Skeletal muscle tissue (tissue), 4 donors: ENCODE data around the gene MANEAL. TPM values are rescaled to one million over a fixed set of nuclear protein-coding genes. Genes with fewer than 3 reads are reported as not detected.

ENCODE experiments used
- H3K27ac ChIP-seq: one replicate; pipeline ENCODE4 v1.7.0; 2013; ENCODE audit warnings: mild to moderate bottlenecking, low read depth, low read length, inconsistent platforms
- H3K27me3 ChIP-seq, 3 donors: one replicate each; pipeline ENCODE4 v1.7.0; 2013; ENCODE audit warnings: low read length in 3 of 3; ENCODE audit not compliant: control insufficient read depth in 3 of 3, insufficient read depth in 3 of 3
- H3K36me3 ChIP-seq, 3 donors: one replicate each; pipeline ENCODE4 v1.7.0; 2013; ENCODE audit warnings: low read length in 3 of 3; ENCODE audit not compliant: control insufficient read depth in 3 of 3, insufficient read depth in 3 of 3
- H3K4me1 ChIP-seq, 3 donors: one replicate each; pipeline ENCODE4 v1.7.0; 2013; ENCODE audit warnings: low read length in 3 of 3, mild to moderate bottlenecking in 3 of 3; ENCODE audit not compliant: control insufficient read depth in 3 of 3, insufficient read depth in 3 of 3
- H3K4me3 ChIP-seq, 3 donors: one replicate each; pipeline ENCODE4 v1.7.0; 2013; ENCODE audit warnings: low read length in 3 of 3
- H3K9ac ChIP-seq, 3 donors: one replicate each; pipeline ENCODE4 v1.7.0; 2013; ENCODE audit warnings: low read length in 3 of 3, mild to moderate bottlenecking in 3 of 3, moderate library complexity in 2 of 3, low read depth in 1 of 3
- H3K9me3 ChIP-seq, 3 donors: one replicate each; pipeline ENCODE4 v1.7.0; 2013; ENCODE audit warnings: low read length in 3 of 3; ENCODE audit not compliant: control insufficient read depth in 3 of 3
- total RNA-seq: library from RNA; depleted of rRNA; stranded (reverse); fragments of >200 nt; gene quantifications from one replicate; pipeline ENCODE4 v1.2.3, GENCODE V29; 2014
- donor health status: Osteomylitis.

MANEAL gene
- total RNA-seq, 1 donor from 2014 or later: 2.1 TPM

GRCh38 chr1:37778654-37779053 is 15.0 kb upstream of the MANEAL start:
- no peak overlapping the region for H3K9ac ChIP-seq
- no peak overlapping the region for H3K4me3 ChIP-seq
- H3K36me3 ChIP-seq: no peaks in the 10 kb centered on the region
- H3K27ac ChIP-seq: no peak overlapping the region
- H3K9me3 ChIP-seq: no peaks in the 10 kb centered on the region
- H3K4me1 ChIP-seq: no peaks in the 10 kb centered on the region
- peaks cover 3 to 10% (median 9%) of the 10 kb centered on the region in 3 donors for H3K27me3 ChIP-seq

GRCh38 chr1:37782491-37782890 is 11.2 kb upstream of the MANEAL start:
- Histone ChIP-seq H3K9ac (no peak overlapping the region), H3K36me3 (no peaks in the 10 kb centered on the region), H3K27me3 (peaks cover 6 to 10% (median 9%) of the 10 kb centered on the region in 3 donors), H3K4me3 (no peak overlapping the region), H3K27ac (no peak overlapping the region), H3K4me1 (no peaks in the 10 kb centered on the region), H3K9me3 (no peaks in the 10 kb centered on the region)

GRCh38 chr1:37792943-37793686 is 532 bp upstream of the MANEAL start:
- H3K9me3 ChIP-seq: no peaks in the 10 kb centered on the region
- no peak overlapping the region for H3K27ac ChIP-seq
- peaks cover 0 to 2% (median 0%) of the 10 kb centered on the region in 3 donors for H3K36me3 ChIP-seq
- peaks cover 0 to 6% (median 4%) of the 10 kb centered on the region in 3 donors for H3K27me3 ChIP-seq
- H3K4me3 ChIP-seq: peak overlapping the region in 1 of 3 donors; percentile 13
- H3K9ac ChIP-seq: no peak overlapping the region
- peaks cover 8 to 13% (median 10%) of the 10 kb centered on the region in 3 donors for H3K4me1 ChIP-seq

GRCh38 chr1:37794372-37795339 is 1.0 kb downstream of the MANEAL start:
- Histone ChIP-seq H3K27me3 (peaks cover 0 to 4% (median 0%) of the 10 kb centered on the region in 3 donors), H3K9me3 (no peaks in the 10 kb centered on the region), H3K9ac (no peak overlapping the region), H3K4me3 (peak overlapping the region in 2 of 3 donors; percentile 45 to 73), H3K36me3 (peaks cover 3 to 8% (median 4%) of the 10 kb centered on the region in 3 donors), H3K27ac (no peak overlapping the region), H3K4me1 (peaks cover 8 to 13% (median 10%) of the 10 kb centered on the region in 3 donors)

GRCh38 chr1:37795340-37796125 is 1.9 kb downstream of the MANEAL start:
- no peak overlapping the region for H3K9ac ChIP-seq
- peak overlapping the region in 1 of 3 donors; percentile 73 for H3K4me3 ChIP-seq

GRCh38 chr1:37797750-37798345 is 4.2 kb downstream of the MANEAL start:
- peaks cover 8 to 13% (median 10%) of the 10 kb centered on the region in 3 donors for H3K4me1 ChIP-seq
- peaks cover 17 to 35% (median 19%) of the 10 kb centered on the region in 3 donors for H3K36me3 ChIP-seq
- H3K9ac ChIP-seq: no peak overlapping the region
- no peak overlapping the region for H3K27ac ChIP-seq
- no peak overlapping the region for H3K4me3 ChIP-seq
- no peaks in the 10 kb centered on the region for H3K9me3 ChIP-seq
- peaks cover 0 to under 1% (median 0%) of the 10 kb centered on the region in 3 donors for H3K27me3 ChIP-seq

More at GRCh38 chr1:37795340-37796125, 1.9 kb downstream of the MANEAL start:
- Histone ChIP-seq H3K4me1 (peaks cover 8 to 13% (median 10%) of the 10 kb centered on the region in 3 donors), H3K36me3 (peaks cover 8 to 16% (median 11%) of the 10 kb centered on the region in 3 donors), H3K9me3 (no peaks in the 10 kb centered on the region), H3K27ac (no peak overlapping the region), H3K27me3 (peaks cover 0 to 4% (median 0%) of the 10 kb centered on the region in 3 donors)

- Histone ChIP-seq H3K4me1 (peaks cover 9 to 11% (median 9%) of the 10 kb centered on the region in 3 donors), H3K4me3 (no peak overlapping the region), H3K27me3 (no peaks in the 10 kb centered on the region), H3K36me3 (peaks cover 55 to 69% (median 58%) of the 10 kb centered on the region in 3 donors), H3K9me3 (no peaks in the 10 kb centered on the region), H3K9ac (no peak overlapping the region), H3K27ac (no peak overlapping the region)
These were observed 8.8 kb downstream of the MANEAL start for GRCh38 chr1:37802439-37802838.

- peaks cover 17 to 23% (median 22%) of the 10 kb centered on the region in 3 donors for H3K4me1 ChIP-seq
- no peaks in the 10 kb centered on the region for H3K9me3 ChIP-seq
- peak overlapping the region; percentile 80 for H3K27ac ChIP-seq
These were observed 13.5 kb downstream of the MANEAL start for GRCh38 chr1:37807220-37807554.

More at GRCh38 chr1:37807220-37807554, 13.5 kb downstream of the MANEAL start:
- H3K27me3 ChIP-seq: no peaks in the 10 kb centered on the region
- H3K4me3 ChIP-seq: peak overlapping the region; percentile 74 to 92 (median 86)
- H3K9ac ChIP-seq: peak overlapping the region; percentile 82 to 94 (median 93)
- peaks cover 41 to 44% (median 43%) of the 10 kb centered on the region in 3 donors for H3K36me3 ChIP-seq
